Bronchial epithelial cell (primary cell): ENCODE results near the gene WDR37. TPM values are rescaled to one million over a fixed set of nuclear protein-coding genes. Genes with fewer than 3 reads are reported as not detected.

Experiments
- DNase-seq: peaks from one replicate; pipeline ENCODE4 v3.0.0-alpha.2; 2010; ENCODE audit warnings: low read depth
- FAIRE-seq: peaks from 2 replicates; lab custom pipeline; 2011; peaks lifted over from hg19 to GRCh38; lab: Jason Lieb, UNC
- H3K27me3 ChIP-seq: 2 replicates; pipeline ENCODE4 v1.5.1; 2011; ENCODE audit warnings: low read length; ENCODE audit not compliant: control insufficient read depth, insufficient read depth
- H3K36me3 ChIP-seq: 2 replicates; pipeline ENCODE4 v1.5.1; 2011; ENCODE audit warnings: low read length; ENCODE audit not compliant: control insufficient read depth, insufficient read depth
- H3K4me3 ChIP-seq: 2 replicates; pipeline ENCODE4 v1.5.1; 2011; ENCODE audit warnings: mild to moderate bottlenecking, low read depth, low read length, control low read depth
- total RNA-seq: library from RNA; depleted of rRNA; stranded (reverse); fragments of >200 nt; gene quantifications from 2 replicates; pipeline ENCODE4 v1.2.1, GENCODE V29; 2014
- TF ChIP-seq, protein P1 (sequence below): IDR thresholded peaks from 2 replicates; pipeline ENCODE4 v1.5.1; 2011; ENCODE audit warnings: mild to moderate bottlenecking, moderate library complexity, low read length, control low read depth, inconsistent platforms; ENCODE audit not compliant: insufficient read depth, severe bottlenecking

The WDR37 gene
- total RNA-seq, 1 donor from 2014 or later = 11.1 TPM

DNA sequence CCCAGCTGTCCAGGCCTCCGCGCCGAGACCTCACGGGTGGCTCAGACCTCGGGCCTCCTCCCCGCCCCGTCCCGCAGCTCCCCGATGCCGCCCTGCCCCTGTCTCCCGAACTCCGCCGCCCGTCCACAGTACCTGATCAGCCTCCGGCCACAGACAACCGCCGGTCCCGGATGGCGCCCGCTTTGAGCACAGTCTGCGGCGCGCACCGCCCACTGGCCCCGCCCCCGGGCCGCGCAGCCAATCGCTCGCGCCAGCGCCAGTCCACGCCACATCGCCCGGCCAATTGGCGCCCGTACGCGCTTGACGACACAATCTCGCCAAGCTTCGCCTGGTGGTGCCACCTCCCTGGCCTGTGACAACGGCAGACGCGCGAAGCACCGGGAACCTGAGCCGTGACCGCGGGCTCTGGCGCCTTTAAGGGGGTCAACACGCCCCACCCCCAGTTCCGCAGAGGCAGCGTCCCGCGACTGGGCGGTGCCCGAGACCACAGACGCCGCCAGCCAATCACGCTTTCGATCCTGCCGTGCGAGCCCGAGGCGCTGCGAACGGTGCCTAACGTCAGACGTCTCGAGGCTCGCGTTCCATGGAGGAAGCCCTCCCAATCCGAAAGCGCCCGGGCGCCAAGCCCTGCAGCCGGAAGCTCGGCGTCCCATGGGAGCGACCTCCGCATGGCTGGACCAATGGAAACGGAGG is 7.3 kb upstream of the WDR37 start, which contains the start of gene IDI1:
TSS of gene IDI1 (minus strand) at position 388 of the 693 bp plus-strand sequence. CDS start at position 272, 116 bp downstream.
- FAIRE-seq = no peak

DNA sequence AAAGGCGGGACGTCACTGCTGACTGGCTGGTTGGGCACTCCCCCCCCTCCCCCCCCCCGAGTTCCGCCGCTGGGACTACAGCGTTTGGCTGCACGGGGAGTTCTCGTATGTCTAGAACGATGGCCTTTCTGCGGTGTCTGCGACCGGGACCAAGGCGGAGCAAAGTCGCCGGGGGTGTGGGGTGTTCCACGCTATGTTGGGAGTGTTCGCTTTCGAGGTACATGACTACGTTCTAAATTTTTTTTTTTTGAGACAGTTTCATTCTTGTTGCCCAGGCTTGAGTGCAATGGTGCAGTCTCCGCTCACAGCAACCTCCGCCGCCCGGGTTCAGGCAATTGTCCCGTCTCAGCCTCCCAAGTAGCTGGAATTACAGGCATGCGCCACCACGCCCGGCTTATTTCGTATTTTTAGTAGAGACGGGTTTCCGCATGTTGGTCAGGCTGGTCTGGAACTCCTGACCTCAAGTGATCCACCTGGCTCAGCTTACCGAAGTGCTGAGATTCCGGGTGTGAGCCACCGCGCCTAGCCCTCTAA is 6.7 kb upstream of the WDR37 start:
- no peak for FAIRE-seq
- TF ChIP-seq, protein P1, sequence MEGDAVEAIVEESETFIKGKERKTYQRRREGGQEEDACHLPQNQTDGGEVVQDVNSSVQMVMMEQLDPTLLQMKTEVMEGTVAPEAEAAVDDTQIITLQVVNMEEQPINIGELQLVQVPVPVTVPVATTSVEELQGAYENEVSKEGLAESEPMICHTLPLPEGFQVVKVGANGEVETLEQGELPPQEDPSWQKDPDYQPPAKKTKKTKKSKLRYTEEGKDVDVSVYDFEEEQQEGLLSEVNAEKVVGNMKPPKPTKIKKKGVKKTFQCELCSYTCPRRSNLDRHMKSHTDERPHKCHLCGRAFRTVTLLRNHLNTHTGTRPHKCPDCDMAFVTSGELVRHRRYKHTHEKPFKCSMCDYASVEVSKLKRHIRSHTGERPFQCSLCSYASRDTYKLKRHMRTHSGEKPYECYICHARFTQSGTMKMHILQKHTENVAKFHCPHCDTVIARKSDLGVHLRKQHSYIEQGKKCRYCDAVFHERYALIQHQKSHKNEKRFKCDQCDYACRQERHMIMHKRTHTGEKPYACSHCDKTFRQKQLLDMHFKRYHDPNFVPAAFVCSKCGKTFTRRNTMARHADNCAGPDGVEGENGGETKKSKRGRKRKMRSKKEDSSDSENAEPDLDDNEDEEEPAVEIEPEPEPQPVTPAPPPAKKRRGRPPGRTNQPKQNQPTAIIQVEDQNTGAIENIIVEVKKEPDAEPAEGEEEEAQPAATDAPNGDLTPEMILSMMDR = no peak
- Histone ChIP-seq H3K36me3 (peaks cover 1% of the 10 kb centered on the region), H3K27me3 (no peaks in the 10 kb centered on the region), H3K4me3 (peak overlapping the region; percentile 76)
- no peak for DNase-seq

More for the DNA sequence above, 7.3 kb upstream of the WDR37 start, which contains the start of gene IDI1:
- TF ChIP-seq, protein P1 = no peak
- peaks cover 3% of the 10 kb centered on the region for H3K36me3 ChIP-seq
- peak; percentile 94 for DNase-seq
- peak within 1 kb of the TSS; percentile 76 for H3K4me3 ChIP-seq
- H3K27me3 ChIP-seq = no peaks in the 10 kb centered on the region

DNA sequence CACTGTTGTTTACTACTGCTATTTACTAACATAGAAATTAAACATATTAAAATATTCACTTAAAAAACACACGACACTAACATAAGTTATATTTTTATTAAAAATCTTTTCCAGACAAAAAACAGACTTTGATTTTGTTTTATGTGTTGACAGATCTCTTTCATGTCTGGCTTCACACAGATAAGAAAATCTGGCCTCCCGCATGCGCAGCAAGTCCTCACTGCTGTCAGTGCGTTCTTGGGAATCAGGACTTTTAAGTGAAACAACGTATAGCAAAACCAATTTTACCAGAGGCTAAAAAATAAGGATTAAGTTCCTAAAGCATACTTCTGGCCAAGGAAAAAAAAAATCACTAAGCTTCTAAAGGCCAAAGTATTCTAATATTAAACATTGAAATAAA is 6.0 kb upstream of the WDR37 start:
- DNase-seq (peak; percentile 41), FAIRE-seq (no peak)
- H3K27me3 ChIP-seq = no peaks in the 10 kb centered on the region
- peaks cover 1% of the 10 kb centered on the region for H3K36me3 ChIP-seq
- H3K4me3 ChIP-seq = peak overlapping the region; percentile 76
- TF ChIP-seq, protein P1 = no peak

DNA sequence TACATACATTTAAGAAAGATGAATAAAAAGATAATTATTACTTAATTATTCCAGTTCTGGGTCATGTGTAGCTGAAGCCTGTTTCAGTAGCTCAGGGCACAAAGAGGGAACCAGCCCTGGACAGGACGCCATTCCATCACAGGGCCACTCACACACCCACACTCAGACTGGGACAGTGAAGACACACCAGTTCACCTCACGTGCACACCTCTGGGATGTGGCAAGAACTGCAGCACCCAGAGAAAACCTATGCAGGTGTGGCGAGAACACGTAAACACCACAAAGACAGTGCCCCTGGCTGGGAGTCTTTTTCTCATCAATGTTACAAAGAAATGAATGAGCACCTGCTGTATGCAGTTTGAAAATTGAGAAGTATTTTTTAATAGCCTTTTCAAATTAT is 5.6 kb upstream of the WDR37 start:
- Histone ChIP-seq H3K36me3 (no peaks in the 10 kb centered on the region), H3K27me3 (no peaks in the 10 kb centered on the region), H3K4me3 (peak overlapping the region; percentile 14)
- FAIRE-seq (no peak), DNase-seq (peak; percentile 46)
- TF ChIP-seq, protein P1 = no peak

DNA sequence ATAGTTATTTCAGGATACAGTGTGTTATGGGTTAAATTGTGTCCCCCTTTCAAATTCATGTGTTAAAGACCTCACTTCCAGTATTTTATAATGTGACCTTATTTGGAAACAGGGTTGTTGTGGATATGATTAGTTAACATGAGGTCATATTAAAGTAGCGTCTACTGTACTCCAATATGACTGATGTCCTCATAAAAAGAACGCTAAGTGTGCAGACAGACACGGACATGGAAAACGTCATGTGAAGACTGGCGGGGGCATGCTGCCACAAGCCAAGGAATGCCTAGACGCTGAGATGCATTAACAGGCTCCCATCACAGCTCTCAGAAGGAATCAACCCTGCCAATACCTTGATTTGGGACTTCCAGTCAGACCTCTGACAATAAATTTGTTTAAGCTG is 1.5 kb upstream of the WDR37 start:
- Histone ChIP-seq H3K4me3 (no peak overlapping the region), H3K36me3 (peaks cover 2% of the 10 kb centered on the region), H3K27me3 (no peaks in the 10 kb centered on the region)
- peak; percentile 97 for DNase-seq
- TF ChIP-seq, protein P1 = no peak
- FAIRE-seq = no peak
